HG03342 (cell line): Measurements from ENCODE around the gene LRGUK.
"Not testable (repeated sequence)": the region's sequence is repeated elsewhere in the genome, so short reads cannot be mapped to it uniquely, and the experiment has no call there.

Experiments used
- ATAC-seq: cut with Tn5 transposase; IDR thresholded peaks from one replicate; pipeline ENCODE4 v1.9.1; 2021; ENCODE audit warnings: mild to moderate bottlenecking, moderate library complexity; ENCODE audit not compliant: unreplicated experiment

LRGUK gene

GRCh38 chr7:134186027-134186426 lies 58.9 kb downstream of the LRGUK start:
- no peak for ATAC-seq

- no peak for ATAC-seq
These were observed 59.7 kb downstream of the LRGUK start for GRCh38 chr7:134186801-134187200.

GRCh38 chr7:134187893-134188292 lies 60.8 kb downstream of the LRGUK start:
- ATAC-seq, result no peak

- ATAC-seq, result no peak
These were observed 61.2 kb downstream of the LRGUK start for GRCh38 chr7:134188311-134188710.

- ATAC-seq, result no peak
These were observed 62.4 kb downstream of the LRGUK start for GRCh38 chr7:134189559-134189958.

GRCh38 chr7:134191876-134192275 lies 64.7 kb downstream of the LRGUK start:
- no peak for ATAC-seq

- ATAC-seq, result no peak
These were observed 66.1 kb downstream of the LRGUK start for GRCh38 chr7:134193240-134193639.

- no peak for ATAC-seq
These were observed 68.1 kb downstream of the LRGUK start for GRCh38 chr7:134195252-134195651.

- ATAC-seq, result no peak
These were observed 69.3 kb downstream of the LRGUK start for GRCh38 chr7:134196439-134196838.

- ATAC-seq, result no peak
These were observed 70.2 kb downstream of the LRGUK start for GRCh38 chr7:134197345-134197744.

- ATAC-seq, result no peak
These were observed 73.8 kb downstream of the LRGUK start for GRCh38 chr7:134200970-134201369.

GRCh38 chr7:134201569-134202261 lies 74.6 kb downstream of the LRGUK start:
- ATAC-seq, result no peak

- no peak for ATAC-seq
These were observed 76.2 kb downstream of the LRGUK start for GRCh38 chr7:134203186-134203889.

GRCh38 chr7:134209322-134210015 lies 82.3 kb downstream of the LRGUK start:
- ATAC-seq, result no peak

- no peak for ATAC-seq
These were observed 83.1 kb downstream of the LRGUK start for GRCh38 chr7:134210227-134210626.

GRCh38 chr7:134210976-134211663 lies 84.0 kb downstream of the LRGUK start:
- ATAC-seq, result no peak

- ATAC-seq, result no peak
These were observed 84.7 kb downstream of the LRGUK start for GRCh38 chr7:134211817-134212216.

GRCh38 chr7:134212576-134213546 lies 85.7 kb downstream of the LRGUK start:
- no peak for ATAC-seq

GRCh38 chr7:134220236-134220635 lies 93.1 kb downstream of the LRGUK start:
- no peak for ATAC-seq

GRCh38 chr7:134231296-134231695 lies 104.2 kb downstream of the LRGUK start:
- ATAC-seq, result not testable (repeated sequence)
